DOHH2 (cell line): ENCODE data around the gene LPXN.

ENCODE experiments used
- CTCF ChIP-seq: fragments of 200-600 bp; sonication (generic); IDR thresholded peaks from one replicate; pipeline ENCODE4 v1.5.1; 2014; ENCODE audit warnings: antibody characterized with exemption, mild to moderate bottlenecking, low read depth, low read length; ENCODE audit not compliant: poor library complexity, severe bottlenecking
- EZH2phosphoT487 ChIP-seq: fragments of 200-600 bp; sonication (generic); IDR thresholded peaks from 2 replicates; pipeline ENCODE4 v1.6.1; 2017; ENCODE audit warnings: borderline replicate concordance, mild to moderate bottlenecking, antibody characterized with exemption, low read length, moderate library complexity, mixed read lengths

GRCh38 chr11:58546841-58547240 is 28.8 kb downstream of the LPXN start:
- TF ChIP-seq CTCF (no peak), EZH2phosphoT487 (no peak)
